RCC 7860 (cell line): ENCODE data around the gene ANKRD36B.
A peak's percentile ranks its signal among the peaks of the same experiment; 100 is the strongest.
"Not testable (repeated sequence)": the region's sequence is repeated elsewhere in the genome, so short reads cannot be mapped to it uniquely, and the experiment has no call there.

Source experiments
- DNase-seq: peaks from one replicate; pipeline ENCODE4 v3.0.0-alpha.2; 2015; ENCODE audit warnings: low spot score
- FAIRE-seq: peaks from 2 replicates; lab custom pipeline; 2012; peaks lifted over from hg19 to GRCh38; lab: Jason Lieb, UNC

The ANKRD36B gene

GRCh38 chr2:97552406-97552805 is 37.3 kb downstream of the ANKRD36B start:
- FAIRE-seq, DNase-seq: not testable (repeated sequence)

- not testable (repeated sequence) for FAIRE-seq, DNase-seq
Observed at GRCh38 chr2:97550498-97550897, 39.2 kb downstream of the ANKRD36B start.

DNA sequence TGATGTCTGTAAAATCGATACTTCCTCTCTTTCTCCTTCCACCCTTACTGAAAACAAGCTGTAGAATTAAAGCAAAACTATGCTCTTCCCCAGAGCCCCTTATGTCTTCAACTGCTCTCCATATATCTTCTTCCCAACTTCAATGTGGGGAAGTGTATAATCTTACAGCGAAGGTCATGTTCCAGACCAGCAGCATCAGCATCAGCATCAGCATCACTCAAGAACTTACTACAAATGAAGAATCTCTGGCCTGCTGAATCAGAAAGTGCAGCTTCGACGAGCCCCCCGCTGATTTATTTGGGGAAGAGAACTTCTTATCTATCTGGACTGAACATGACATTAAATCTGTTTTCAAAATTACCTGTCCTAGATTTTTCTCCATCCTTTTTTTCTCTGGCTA is 40.6 kb downstream of the ANKRD36B start:
- DNase-seq, FAIRE-seq: not testable (repeated sequence)

DNA sequence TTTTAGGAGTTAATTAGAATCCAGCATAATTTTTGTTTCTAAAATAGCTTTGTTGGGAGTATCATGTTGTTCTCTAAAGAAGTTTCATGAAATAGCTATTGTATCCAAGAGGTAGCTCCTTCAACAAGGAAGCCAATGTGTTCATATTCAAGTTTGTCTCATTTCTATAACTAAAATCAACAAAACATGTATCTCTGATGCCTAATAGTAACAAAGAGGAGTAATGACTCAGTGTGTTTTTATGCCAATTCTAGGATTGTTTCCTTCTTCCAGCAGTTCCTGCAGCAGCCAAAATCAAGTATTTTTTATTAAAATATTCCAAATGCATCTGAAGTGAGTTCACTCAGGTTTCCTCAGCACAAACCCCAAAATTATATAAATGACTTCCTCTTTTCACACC is 41.1 kb downstream of the ANKRD36B start:
- not testable (repeated sequence) for DNase-seq, FAIRE-seq

DNA sequence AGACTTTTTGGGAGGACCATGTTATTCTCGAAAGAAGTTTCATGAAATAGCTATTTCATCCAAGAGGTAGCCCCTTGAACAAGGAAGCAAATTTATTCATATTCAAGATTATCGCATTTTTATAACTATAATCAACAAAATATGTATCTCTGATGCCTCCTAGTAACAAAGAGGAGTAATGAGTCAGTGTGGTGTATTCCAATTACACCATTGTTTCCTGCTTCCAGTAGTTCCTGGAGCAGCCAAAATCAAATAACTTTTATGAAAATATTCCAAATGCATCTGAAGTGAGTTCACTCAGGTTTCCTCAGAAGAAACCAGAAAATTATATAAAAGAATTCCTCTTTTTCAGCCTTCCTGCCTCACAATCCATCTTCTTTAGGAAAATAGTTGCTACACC is 43.0 kb downstream of the ANKRD36B start:
- FAIRE-seq (no peak), DNase-seq (no peak)

- FAIRE-seq, result not testable (repeated sequence)
Observed at GRCh38 chr2:97544911-97545310, 44.8 kb downstream of the ANKRD36B start.

GRCh38 chr2:97525904-97526303 is 63.8 kb downstream of the ANKRD36B start:
- FAIRE-seq, DNase-seq: not testable (repeated sequence)

More at GRCh38 chr2:97544911-97545310, 44.8 kb downstream of the ANKRD36B start:
- not testable (repeated sequence) for DNase-seq

- FAIRE-seq, DNase-seq: not testable (repeated sequence)
Observed at GRCh38 chr2:97523816-97524215, 65.9 kb downstream of the ANKRD36B start.

GRCh38 chr2:97522916-97523555 is 66.6 kb downstream of the ANKRD36B start:
- peak; percentile 76 for FAIRE-seq
- DNase-seq, result not testable (repeated sequence)

DNA sequence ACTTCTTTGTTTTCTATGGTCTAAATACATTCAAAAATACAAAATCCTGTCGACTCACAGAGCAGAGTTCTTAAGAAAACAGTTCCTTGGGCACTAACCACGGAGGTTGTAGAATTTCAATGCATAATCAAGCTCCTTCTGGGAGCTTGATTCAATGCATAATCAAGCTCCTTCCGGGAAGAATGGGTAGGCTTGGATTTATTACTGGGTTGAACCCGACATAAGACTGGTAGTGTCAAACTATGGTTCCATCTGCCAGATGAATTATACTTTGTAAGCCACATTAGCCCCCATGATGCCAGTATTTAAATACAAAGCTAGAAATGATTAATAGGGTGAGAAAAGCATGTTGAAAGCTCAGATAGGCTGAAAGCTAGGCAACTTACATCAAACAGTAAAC is 94.0 kb downstream of the ANKRD36B start:
- not testable (repeated sequence) for FAIRE-seq, DNase-seq

- not testable (repeated sequence) for FAIRE-seq, DNase-seq
Observed at GRCh38 chr2:97490141-97490540, 99.5 kb downstream of the ANKRD36B start.
